Heart left ventricle (tissue), 13 donors: ENCODE results near the gene NOTCH4.

Experiments
- POLR2A ChIP-seq, 2 donors: fragments of 450-650 bp; IDR thresholded peaks; one replicate each; pipeline ENCODE4 v1.6.1; 2017; ENCODE audit warnings: antibody characterized with exemption in 2 of 2, mild to moderate bottlenecking in 2 of 2, moderate library complexity in 2 of 2
- TF ChIP-seq, protein P1 (sequence below), 12 donors: fragments of 200-600 bp; sonication (generic) in 4 of 12; IDR thresholded peaks; one replicate each; pipeline versions ENCODE4 v1.5.0 to v1.8.0; 2018 to 2022; ENCODE audit warnings: antibody characterized with exemption in 12 of 12, mild to moderate bottlenecking in 5 of 12
- donor health status: ischemic (EF 13 %, LVEDD 7.1; RV severe dilation, severe dysfunction).
- donor health status: DM: no; HTN: yes; CAD: no.
- donor health status: DM: no; HTN: no; CAD: no.
- donor health status: ischemic (EF 25% LVEDD 6.9; RV normal size, moderate dysfunction).
- donor health status: ischemic (EF 25% LVEDD 5.7; RV mildly dilated, moderate dysfunction).
- donor health status: ischemic (EF 35%, LVEDD 5.7; RV mildly dilated, moderate dysfunction).
- donor health status: nonischemic (EF 11% LVEDD 7.7; RV severe dilation, severe dysfunction).
- donor health status: DM: yes; HTN: yes; CAD: no.
- donor health status: PGD.
- donor health status: ischemic (EF 29% LVEDD 5.4; RV normal size, mild dysfunction).
- donor health status: nonischemic (EF 23%, LVEDD 6.1; RV moderate dilation, normal function).

DNA sequence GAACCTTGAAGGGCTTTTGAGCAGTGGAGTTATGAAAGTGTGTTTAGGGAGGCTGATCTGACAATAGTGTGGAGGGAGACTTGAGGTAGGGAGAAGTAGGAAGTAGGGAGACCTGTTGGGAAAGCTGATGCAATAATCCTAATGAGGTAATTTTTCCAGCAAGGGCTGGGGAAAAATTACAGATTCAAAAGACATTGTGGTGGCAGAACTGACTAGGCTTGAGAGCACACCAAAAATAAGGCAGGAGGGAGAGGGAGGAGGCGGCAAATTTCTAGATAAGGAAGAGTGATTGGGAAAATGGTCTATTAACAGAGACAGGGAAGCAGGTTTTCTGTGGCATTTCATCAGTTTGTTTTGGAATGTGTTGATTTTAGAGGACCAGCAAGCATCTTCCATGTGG lies 77.6 kb downstream of the NOTCH4 start:
- TF ChIP-seq, protein P1, sequence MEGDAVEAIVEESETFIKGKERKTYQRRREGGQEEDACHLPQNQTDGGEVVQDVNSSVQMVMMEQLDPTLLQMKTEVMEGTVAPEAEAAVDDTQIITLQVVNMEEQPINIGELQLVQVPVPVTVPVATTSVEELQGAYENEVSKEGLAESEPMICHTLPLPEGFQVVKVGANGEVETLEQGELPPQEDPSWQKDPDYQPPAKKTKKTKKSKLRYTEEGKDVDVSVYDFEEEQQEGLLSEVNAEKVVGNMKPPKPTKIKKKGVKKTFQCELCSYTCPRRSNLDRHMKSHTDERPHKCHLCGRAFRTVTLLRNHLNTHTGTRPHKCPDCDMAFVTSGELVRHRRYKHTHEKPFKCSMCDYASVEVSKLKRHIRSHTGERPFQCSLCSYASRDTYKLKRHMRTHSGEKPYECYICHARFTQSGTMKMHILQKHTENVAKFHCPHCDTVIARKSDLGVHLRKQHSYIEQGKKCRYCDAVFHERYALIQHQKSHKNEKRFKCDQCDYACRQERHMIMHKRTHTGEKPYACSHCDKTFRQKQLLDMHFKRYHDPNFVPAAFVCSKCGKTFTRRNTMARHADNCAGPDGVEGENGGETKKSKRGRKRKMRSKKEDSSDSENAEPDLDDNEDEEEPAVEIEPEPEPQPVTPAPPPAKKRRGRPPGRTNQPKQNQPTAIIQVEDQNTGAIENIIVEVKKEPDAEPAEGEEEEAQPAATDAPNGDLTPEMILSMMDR (IDR thresholded peaks at IDR 0.05): no peak
- TF ChIP-seq POLR2A (IDR thresholded peaks at IDR 0.05): no peak
